Omental fat pad (tissue), 4 donors: Measurements from ENCODE around the gene TP53TG5. TPM values are rescaled to one million over a fixed set of nuclear protein-coding genes. Genes with fewer than 3 reads are reported as not detected.

Experiments used
- ATAC-seq: fragments of 150-250 bp; one replicate; pipeline ENCODE4 v1.9.1; 2016; ENCODE audit warnings: mild to moderate bottlenecking, moderate library complexity; ENCODE audit not compliant: low FRiP score
- DNase-seq: peaks from one replicate; pipeline ENCODE4 v3.0.0-alpha.2; 2019; ENCODE audit warnings: low spot score
- total RNA-seq, 4 donors: library from RNA; depleted of rRNA; stranded (reverse); fragments of >200 nt; gene quantifications; one replicate each; pipeline ENCODE4 v1.1.0, GENCODE V29; 2016
- TF ChIP-seq, protein P1 (sequence below), 3 donors: fragments of 450-650 bp; IDR thresholded peaks; one replicate each; pipeline ENCODE4 v1.5.1; 2016 to 2017; ENCODE audit warnings: antibody characterized with exemption in 3 of 3, mild to moderate bottlenecking in 3 of 3, moderate library complexity in 2 of 3

TP53TG5 gene
- total RNA-seq, 4 donors from 2014 or later = 0.47 TPM; not detected in 3

DNA sequence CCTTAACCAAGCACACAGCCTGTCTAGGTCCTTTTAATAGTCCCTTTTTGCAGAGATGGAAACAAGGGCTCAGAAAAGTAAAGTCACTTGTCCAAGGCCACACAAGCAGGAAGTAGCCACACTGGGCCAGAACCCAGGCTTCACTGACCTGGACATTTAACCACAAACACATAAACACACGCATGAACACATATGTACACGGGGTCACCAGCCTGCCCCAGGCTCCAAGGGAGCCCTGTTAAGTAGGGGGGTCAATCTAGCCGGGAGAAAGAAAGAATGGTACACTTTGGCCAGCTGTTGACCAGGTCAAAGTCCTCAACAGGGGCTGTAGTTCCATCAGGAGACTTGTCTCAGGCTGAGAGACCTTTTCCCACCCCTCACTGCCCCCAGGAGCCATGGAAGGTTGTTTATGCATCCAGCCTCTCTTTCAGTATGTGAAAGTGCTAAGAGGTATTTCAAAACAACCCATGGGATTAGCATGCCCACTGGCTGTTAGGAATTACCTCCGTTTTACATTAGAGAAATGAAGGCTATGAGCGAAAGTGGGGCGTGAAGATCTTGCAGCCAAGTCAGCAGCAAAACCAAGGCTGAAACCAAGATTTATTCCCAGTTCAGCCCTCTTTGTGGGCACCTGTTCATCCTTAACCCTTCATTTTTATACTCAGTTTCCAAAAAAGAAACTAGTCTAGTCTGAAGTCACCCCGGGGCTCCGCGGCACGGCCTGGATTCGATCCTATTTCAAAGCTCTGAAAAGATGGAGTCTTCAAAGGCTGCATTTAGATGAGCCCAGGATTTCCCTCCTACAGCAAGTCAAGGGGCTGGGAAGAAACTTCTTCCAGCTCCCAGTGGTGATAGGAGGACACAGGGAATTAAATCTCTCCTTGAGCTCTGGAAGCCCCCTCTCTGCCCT lies 39.7 kb downstream of the TP53TG5 start:
- no peak for ATAC-seq
- TF ChIP-seq, protein P1, sequence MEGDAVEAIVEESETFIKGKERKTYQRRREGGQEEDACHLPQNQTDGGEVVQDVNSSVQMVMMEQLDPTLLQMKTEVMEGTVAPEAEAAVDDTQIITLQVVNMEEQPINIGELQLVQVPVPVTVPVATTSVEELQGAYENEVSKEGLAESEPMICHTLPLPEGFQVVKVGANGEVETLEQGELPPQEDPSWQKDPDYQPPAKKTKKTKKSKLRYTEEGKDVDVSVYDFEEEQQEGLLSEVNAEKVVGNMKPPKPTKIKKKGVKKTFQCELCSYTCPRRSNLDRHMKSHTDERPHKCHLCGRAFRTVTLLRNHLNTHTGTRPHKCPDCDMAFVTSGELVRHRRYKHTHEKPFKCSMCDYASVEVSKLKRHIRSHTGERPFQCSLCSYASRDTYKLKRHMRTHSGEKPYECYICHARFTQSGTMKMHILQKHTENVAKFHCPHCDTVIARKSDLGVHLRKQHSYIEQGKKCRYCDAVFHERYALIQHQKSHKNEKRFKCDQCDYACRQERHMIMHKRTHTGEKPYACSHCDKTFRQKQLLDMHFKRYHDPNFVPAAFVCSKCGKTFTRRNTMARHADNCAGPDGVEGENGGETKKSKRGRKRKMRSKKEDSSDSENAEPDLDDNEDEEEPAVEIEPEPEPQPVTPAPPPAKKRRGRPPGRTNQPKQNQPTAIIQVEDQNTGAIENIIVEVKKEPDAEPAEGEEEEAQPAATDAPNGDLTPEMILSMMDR (IDR thresholded peaks at IDR 0.05) = no peak
- DNase-seq = no peak

DNA sequence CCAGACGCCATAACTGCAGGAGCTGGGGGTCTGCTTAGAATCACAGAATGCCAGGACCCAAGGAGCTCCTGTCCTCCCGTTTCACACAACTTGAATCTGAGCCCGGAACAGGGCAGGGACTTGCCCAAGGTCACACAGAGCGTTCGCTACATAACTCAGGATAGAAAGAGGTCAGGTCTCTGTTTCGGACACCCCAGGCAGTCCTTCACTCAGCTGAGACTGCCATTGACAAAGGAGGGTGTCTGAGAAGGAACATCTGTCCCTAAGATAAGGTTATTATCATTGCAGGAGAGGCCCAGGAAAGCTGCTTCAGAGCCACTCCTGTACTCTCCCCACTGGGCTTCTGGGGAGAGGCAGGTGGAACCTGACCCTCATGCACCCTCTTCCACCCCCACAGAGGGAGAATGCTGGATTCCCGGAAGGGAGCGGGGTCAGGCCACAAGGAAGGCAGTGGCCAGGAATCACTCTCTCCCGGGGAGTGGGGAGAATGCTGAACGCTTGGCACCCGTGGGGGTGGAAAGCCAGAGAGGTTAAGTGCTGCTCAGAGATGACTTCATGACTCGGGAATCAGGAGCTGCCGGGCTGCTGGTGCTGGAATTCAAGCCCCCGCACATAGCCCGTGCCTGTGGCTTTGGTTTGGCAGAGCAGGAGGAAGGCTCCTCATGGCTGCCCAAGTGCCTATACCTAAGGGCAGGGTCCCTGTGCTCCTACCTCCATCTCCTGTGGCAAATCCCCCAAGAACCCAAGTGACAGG lies 40.6 kb downstream of the TP53TG5 start:
- TF ChIP-seq, protein P1 (IDR thresholded peaks at IDR 0.05) = no peak
- peak; percentile 58 for ATAC-seq
- DNase-seq = no peak

DNA sequence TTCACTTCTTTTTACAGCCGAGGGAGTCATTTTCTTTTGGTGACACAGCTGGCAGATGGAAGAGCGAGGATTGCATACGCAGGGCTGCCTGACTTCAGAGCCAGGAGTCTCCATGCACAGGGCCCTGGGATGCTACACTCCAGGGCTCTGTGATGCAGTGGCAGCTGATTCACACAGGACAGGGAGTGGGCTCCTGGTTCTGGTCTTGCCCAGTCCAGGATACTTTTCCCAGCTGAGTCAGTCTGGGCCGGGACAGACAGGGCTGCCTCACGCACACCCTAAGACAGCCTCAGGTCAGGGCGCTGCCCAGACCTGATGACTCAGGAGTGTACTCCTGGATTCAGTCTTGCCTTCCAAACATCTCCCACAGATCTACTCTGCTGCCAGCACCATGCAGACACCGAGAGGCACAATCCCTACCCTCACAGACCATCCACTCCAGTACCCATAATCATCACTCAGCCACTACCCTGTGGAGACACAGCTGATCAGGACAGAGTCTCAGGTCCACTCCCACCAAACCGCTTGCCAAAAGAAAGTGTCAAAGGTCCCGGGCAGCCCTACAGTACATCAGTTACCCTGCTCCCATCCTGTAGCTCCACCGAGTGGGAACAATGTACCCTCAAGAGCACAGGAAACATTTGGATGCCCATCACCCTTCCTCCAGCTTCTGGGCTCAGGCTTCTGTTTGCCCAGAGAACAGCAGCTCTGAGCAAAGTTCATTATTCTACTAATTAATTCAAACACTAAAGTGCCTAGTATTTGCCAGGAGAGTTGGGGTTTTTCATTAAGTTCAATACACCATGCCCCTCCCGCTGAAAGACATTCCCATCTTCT lies 41.4 kb downstream of the TP53TG5 start:
- no peak for DNase-seq
- peak; percentile 94 for ATAC-seq
- TF ChIP-seq, protein P1 (IDR thresholded peaks at IDR 0.05) = no peak

DNA sequence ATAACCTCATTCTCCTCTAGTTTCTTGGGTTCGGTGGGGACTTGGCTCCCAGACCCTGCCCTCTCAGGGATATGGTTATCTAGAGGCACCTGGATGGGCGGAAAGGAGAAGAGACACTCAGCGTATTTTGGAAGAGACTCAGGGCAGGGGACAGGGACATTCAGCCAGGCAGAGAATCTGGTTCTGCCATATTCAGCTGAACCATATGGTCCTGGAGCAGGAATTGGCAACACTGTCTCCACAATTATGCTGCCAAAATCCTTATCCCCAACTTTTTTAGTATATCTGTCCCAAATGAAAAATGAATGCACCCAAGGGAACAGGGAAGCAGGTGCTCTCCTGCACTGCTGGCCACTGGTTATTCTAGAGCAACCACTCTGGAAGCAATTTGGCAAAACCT lies 47.6 kb downstream of the TP53TG5 start:
- TF ChIP-seq, protein P1 (IDR thresholded peaks at IDR 0.05) = no peak
- no peak for ATAC-seq
- no peak for DNase-seq

DNA sequence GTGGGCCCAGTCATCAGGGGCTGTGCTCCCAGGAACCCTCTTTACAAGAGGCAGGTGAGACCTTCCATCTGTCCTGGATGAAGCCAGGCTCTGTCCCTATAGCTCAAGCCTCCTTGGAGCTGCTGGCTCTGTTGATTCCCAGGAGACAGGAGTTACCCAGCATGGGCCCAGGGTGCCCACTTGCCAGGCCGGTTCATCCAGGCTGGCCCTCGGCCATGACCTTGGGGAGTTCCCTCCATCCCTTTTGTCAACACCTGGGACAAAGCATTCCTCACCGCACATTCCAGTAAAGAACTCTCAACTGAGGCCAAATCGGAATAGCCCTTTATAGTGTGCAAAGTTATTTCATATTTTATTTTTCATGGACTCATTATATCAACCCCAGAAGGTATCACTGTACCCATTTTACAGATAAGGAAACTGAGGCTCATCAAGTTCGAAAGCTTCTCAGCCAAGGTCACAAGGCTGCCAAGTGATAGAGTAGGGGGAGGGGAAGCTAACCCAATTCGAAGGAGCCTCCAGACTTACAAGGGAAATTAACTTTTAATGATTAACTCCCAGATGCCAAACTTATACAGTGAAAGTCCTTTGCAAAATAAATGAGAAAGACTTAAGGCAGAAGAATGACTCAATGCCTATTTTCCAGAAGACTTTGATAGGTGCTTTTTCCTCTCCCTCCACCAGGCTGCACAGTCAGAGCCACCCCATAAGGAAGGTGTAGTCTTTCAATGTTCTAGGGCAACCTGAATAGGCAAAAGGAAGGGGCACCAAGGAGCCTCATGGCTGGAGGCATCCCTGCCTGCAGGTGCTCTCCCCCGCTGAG lies 48.4 kb downstream of the TP53TG5 start:
- TF ChIP-seq, protein P1 (IDR thresholded peaks at IDR 0.05) = no peak
- ATAC-seq (no peak), DNase-seq (no peak)

DNA sequence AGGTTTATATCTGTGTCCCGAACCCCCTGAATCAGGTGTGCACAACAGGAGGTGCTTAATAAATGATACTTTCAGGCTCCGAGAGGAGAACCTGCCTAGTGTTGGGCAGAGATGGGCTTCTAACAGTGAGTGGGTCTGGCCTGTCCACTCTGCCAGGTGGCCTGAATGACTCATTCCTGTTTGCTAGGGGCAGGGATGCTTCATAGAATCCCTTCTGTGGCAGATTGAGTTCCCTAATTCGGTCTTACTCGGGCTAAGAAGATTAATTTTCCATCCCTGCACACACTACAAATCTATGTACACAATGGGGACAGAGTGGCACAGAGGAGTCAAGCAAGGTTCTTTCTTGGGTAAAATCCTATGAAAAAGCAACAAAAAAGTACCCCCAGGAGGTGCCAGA lies 49.7 kb downstream of the TP53TG5 start:
- TF ChIP-seq, protein P1 (IDR thresholded peaks at IDR 0.05) = no peak
- DNase-seq (no peak), ATAC-seq (no peak)
